GM21390 (cell line): ENCODE data around the gene SERPINA4.
"Not testable (repeated sequence)": the region's sequence is repeated elsewhere in the genome, so short reads cannot be mapped to it uniquely, and the experiment has no call there.

ENCODE experiments used
- ATAC-seq: cut with Tn5 transposase; IDR thresholded peaks from one replicate; pipeline ENCODE4 v1.9.1; 2021; ENCODE audit not compliant: unreplicated experiment

The SERPINA4 gene

DNA sequence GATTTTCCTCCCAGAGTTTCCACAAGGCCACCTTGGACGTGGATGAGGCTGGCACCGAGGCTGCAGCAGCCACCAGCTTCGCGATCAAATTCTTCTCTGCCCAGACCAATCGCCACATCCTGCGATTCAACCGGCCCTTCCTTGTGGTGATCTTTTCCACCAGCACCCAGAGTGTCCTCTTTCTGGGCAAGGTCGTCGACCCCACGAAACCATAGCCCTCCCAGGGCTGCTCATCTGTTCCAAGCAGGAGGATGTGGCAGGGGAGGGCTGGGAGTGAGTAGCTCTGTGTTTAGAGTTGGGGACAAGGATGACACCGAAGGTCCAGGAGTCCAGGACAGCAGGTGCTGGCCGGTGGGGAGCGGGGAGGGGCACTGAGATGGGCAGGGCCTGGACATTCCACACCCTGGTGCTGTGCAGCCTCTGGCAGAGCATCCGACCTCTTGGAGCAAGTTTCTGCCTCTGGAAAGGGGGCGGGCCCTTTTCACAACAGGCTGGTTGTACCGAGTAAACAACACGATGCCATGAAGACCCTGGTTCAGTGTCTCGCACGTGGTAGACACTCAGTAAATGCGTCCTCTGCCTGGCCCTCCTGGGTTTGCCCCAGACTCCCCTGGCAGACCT, 8.2 kb downstream of the SERPINA4 start:
- no peak for ATAC-seq

- ATAC-seq, result no peak
Observed at GRCh38 chr14:94570002-94570400, 8.8 kb downstream of the SERPINA4 start.

GRCh38 chr14:94570440-94570839, 9.2 kb downstream of the SERPINA4 start:
- no peak for ATAC-seq

DNA sequence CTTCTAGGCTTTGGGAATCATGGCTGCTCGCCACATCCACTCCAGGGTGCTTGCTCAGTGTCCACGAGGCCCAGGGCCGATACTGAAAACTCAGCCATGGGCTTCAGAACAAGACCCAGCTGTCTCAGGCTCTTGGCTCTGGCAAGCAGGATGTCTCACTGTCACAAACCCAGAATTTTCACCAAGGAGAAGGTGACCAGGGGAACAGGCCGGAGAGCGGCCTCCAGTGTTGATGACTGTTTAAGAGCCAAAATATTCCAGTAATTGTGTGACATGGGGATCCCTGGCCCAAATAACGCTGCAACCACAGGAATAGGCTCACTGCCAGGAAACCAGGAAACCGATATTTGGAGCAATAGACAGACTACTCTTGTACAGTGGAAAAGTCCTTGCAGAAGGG, 10.2 kb downstream of the SERPINA4 start:
- no peak for ATAC-seq

DNA sequence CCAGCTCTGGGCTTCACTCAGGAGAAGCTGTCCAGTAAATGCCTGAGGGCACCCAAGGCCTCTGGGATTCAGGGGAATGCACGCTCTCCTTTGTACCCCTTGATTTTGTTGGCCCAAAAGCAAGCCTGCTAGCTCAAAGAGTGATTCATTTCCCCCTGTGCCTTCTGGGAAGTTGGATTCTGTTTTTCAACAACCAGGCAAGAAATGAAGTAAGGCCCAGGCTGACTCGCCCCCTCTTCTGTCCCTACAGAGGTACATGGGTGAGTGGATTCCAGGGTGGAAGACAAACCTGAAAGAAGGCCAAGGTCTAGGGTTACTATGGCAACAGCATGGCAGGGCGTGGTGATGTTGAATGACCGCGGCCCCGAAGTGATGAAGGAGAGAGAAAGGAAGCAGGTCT, 10.7 kb downstream of the SERPINA4 start:
- no peak for ATAC-seq

DNA sequence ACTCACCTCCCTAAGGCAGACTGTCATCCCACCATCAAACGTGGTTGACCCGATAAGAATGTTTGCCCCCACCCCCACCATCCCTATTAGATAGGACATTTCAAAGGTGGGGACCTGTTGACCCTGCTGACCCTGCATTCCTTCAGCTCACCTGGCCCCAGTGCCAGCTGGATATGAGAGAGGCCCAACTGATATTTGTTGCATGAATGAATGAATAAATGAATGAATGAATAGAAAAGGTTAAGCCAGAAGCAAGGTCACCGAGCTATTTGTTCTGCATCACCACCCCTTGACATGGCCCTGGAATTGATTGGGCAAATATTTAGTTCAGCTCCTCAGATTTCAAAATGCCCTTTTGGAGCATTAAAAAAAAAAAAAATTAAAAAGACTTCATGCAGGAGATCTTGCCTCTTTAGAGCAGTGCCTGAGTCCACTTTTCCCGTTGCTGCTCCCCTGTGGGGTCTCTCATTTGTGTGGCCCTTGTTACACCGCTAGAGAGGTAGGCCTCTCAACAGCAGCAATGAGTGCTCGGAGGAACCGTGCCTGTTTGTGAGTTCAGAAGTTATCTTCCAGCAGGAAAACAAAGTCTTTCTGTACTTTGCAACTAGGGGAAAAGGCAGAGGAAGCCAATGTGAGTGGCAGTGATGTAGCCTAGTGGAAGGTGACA, 11.5 kb downstream of the SERPINA4 start:
- ATAC-seq, result no peak

GRCh38 chr14:94573475-94574277, 12.4 kb downstream of the SERPINA4 start:
- ATAC-seq, result no peak

GRCh38 chr14:94574336-94574735, 13.1 kb downstream of the SERPINA4 start:
- no peak for ATAC-seq

DNA sequence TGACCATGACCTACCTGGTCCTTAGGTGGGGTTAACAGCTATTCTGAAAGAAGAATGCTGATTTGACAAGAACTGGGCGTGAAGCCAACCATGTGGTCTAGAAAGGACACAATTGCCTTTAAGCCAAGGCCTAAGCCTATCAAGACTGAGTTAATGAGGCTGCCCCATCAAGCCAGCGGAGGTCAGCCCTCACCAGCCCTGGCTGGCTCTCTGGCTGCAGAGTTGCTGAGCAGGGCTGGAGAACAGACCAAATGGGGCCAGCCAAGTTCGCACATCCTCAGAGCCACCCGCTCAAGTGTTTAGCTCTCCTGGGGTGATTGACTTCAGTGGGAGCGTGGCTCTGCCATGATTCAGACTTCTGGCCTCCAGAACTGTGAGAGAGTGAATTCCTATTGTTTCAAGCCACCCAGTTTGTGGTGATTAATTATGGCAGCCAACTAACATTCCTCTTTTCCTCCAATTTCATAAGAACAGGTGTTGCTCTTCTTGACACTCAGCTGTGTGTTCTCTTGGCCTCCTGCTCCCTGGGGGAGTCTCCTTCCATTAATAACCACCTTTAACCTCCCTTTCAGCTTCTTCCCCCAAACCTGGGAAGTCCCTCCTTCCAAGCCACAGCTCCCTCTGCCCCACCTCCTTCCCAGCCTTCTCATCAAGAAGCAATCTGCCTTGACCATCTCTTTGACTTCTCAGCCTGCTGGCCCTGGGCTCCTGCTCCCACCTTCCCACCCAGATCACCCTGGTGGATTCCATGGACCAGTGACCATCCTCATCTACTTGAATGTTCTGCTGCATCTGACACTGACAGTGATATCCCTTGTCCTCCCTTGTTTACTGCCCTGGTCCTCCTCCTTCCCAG, 14.7 kb downstream of the SERPINA4 start:
- ATAC-seq, result no peak

GRCh38 chr14:94577472-94577871, 16.2 kb downstream of the SERPINA4 start:
- not testable (repeated sequence) for ATAC-seq

DNA sequence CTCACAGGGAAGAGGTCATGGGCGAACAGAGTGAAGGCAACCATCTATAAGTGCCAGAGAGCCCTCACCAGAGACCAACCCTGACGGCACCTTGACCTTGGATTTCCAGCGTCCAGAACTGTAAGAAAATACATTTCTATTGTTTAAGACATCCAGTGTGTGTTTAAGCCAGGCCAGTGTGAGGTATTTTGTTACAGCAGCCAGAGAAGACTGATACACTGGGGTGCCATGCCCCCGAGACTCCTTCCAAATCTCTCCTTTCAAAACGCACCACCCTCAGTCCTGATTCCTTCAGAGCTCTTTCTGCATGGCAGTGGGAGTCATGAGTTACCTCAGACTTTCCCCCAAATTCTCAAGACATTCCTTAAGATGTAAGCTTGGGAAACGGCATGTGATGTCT, 17.5 kb downstream of the SERPINA4 start:
- no peak for ATAC-seq

GRCh38 chr14:94581127-94581999, 20.1 kb downstream of the SERPINA4 start, which contains the start of gene SERPINA5:
TSS of gene SERPINA5 (plus strand) at chr14:94581426. CDS start at chr14:94587363, 5,937 bp downstream.
- no peak for ATAC-seq

DNA sequence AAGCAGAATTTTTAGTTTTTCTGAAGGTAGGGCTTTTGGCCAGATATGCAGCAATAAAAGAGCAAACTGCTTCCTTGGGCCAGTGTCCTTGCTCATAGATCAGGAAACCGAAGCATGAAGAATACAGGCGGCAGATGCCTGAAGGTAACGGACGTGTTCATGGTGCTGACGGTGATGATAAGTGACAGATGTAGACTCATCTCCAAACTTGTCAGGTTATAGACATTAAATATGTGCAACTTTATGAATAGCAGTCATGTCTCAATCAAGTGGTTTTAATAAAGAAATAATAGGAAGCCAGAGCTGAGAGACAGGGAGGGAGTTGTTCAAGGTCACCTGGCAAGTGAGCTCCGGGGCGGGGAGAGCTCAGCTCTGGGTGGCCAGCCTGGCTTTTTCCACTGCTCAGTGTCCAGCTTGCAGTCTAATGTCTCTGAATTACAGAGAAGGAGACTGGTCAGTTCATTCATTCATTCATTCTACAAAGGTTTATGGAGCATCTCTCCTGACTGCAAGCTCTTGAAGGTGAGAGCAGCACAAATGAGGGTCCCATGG, 21.0 kb downstream of the SERPINA4 start:
- no peak for ATAC-seq

DNA sequence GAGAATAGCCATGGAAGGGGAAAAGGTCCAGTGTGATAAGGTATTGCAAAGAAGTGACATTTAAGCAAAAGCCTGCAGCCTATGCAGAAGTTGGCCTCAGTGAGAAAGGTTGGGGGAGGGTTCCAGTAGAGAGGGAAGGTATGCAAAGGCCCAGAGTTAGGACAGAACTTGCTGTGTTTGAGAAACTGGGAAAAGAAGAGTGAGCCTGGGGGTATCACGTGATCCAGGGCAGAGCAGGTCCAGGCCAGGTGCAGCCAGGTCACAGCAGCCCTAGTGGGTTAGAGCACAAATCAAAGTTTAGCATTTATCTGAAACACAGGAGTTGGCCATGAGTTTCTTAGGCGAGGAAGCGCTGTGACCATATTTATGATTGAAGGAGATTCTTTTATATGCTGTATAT, 21.6 kb downstream of the SERPINA4 start:
- no peak for ATAC-seq

DNA sequence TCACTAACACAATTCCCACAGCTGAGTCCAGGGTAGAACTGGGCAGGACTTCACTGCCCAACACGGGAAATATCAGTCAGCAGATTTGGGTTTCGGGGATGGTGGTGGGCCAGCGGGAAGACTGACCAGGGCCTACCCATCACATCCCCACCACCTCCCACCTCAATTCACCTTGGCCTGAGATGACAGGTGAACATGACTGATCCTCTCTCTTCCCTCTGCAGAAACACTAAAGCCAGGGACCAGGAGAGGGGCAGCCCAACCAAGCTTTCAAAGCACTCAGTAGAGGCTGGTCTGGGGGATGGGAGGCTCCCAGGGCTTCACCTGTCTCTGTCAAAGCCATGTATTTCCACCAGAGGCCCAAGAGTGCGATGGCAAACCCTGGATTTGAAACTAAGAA, 22.3 kb downstream of the SERPINA4 start:
- no peak for ATAC-seq

DNA sequence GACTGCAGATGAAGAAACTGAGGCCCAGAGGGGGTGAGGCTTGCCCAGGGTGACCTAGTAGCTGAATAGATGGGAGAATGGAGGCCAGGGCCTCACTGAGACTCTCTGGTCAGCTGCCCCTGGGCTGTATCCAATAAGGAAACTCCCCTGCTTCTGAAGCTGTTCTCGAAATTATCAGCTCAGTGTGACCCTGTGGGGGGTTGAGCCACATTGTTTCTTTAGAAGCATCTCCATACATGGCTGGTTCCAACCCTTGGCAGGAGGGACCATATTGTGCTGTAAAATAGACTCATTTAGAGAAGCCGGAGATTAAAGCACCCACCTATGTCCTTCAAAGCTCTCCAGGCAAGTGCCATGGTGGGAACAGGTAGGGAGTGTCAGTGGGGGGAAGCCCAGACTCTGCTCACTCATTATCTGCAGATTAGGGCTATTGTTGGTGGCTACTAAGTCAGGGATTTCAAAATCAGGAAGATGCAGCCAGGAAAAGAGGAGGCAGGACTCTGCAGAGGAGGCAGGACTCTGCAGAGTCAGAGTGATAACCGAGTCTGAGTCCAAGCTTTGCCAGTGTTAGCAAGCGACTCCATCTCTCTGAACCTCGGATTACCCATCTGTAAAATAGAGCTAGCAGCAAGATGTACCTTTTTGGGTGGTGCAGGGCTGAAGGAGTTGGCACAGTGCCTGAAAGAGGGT, 23.5 kb downstream of the SERPINA4 start:
- ATAC-seq, result no peak

- ATAC-seq, result no peak
Observed at GRCh38 chr14:94586635-94587034, 25.4 kb downstream of the SERPINA4 start.

GRCh38 chr14:94588311-94588710, 27.1 kb downstream of the SERPINA4 start:
- no peak for ATAC-seq

DNA sequence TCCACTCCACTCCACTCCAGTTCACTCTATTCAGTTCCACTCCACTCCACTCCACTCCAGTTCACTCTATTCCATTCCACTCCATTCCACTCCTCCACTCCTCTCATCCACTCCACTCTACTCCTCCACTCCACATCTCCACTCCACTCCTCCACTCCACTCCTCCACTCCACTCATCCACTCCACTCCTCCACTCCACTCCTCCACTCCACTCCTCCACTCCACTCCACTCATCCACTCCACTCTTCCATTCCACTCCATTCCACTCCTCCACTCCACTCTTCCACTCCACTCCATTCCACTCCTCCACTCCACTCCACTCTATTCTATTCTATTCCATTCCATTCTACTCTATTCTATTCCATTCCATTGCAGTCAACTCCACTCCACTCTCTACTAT, 29.8 kb downstream of the SERPINA4 start:
- no peak for ATAC-seq
